Bronchial smooth muscle cell (primary cell): ENCODE data around the gene AK6. TPM values are rescaled to one million over a fixed set of nuclear protein-coding genes. Genes with fewer than 3 reads are reported as not detected.

Source experiments
- total RNA-seq: library from RNA; depleted of rRNA; stranded (reverse); fragments of >200 nt; gene quantifications from 2 replicates; pipeline ENCODE4 v1.2.1, GENCODE V29; 2014

Gene AK6
- 43.0 and 54.5 TPM in 2 replicates for total RNA-seq

DNA sequence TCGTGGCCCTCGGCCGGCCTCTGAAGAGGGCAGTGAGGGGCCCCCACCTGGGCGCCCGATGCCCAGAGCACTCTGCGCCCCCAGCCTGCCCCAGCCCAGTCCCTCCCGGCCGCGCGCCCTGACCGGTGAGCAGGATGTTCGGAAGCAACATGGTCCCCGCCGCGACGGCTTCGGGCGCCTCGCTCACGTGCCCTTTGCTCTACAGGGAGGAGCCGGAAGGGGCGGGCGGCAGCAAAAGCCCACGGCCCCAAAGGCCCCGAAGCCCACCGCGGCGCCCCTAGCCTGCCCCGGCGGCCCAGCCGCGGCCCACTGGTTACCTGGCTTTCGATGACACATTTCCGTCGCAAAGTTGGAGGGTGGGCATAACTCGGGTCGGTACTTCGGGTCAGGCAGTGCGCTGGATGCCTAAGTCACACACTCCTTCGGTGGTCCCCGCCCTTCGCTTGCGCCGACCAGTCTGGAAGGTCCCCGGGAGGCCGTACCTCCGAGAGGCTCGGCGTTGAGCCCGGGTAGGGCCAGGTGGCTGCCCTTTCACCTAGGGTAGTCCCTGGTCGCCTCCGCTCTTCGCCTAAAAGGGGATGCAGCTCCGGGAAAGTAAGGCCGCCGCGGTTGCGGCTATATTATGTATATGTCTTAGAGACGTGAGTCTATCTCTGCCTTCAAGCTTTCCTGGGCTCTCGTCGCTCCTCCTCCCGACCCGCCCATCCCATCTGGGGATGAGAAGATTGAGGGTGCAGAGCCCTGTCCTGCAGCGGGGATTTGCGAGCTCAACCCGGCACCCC, at the start of gene AK6, which contains the start of the genes RAD17 and TAF9:
TSS of gene AK6 (minus strand) at position 181 of the 782 bp plus-strand sequence. CDS start at position 151, 30 bp downstream.
TSS of gene RAD17 (plus strand) at position 479 of the 782 bp plus-strand sequence. CDS start 2,391 bp downstream, outside the sequence.
TSS of gene TAF9 (minus strand) at position 181 of the 782 bp plus-strand sequence. CDS start 3,783 bp downstream, outside the sequence.

DNA sequence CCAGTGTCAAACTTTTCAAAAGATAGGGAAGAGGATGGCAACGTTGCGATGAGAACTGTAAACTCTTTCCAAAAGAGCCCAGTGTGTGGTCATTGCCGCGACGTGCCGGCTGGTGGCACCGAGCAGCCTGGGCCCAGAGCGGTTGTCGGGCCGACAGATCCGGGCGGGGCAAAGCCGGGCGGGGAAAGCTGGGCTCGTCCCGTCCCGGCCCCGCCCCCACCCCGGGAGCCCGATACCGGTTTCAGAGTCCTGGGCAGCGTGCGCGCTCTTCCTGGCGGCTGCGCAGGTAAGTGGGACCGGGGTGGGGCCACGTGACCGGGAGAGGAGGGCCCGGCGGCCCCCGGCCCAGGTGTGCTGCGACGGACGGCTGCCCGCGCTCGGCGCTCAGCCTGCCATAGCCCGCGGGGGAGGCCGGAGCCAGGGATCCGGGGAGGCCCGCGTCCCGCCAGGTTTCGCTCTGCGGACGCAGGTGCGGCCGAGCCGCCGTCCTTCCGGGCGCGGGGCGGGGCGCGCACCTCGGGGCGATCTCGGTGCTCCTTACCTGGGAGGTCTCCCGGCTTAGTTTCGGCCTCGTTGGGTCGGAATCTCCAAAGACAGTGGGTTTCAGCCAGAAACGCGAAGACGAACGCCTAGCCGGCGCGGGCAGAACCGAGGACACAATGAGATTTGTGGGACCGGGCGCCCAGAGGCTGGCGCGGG, 45.7 kb upstream of the AK6 start, which contains the start of gene MARVELD2:
TSS of gene MARVELD2 (plus strand) at position 232 of the 699 bp plus-strand sequence. CDS start 4,270 bp downstream, outside the sequence.

Other genes starting within 250 kb of the AK6 start
- gene CCNB1, start 202.4 kb downstream of the AK6 start, total RNA-seq, result 9.5 and 40.0 TPM in 2 replicates
- 2.1 and 9.9 TPM in 2 replicates for gene CENPH, start 179.9 kb downstream of the AK6 start, total RNA-seq
- 34.5 and 70.5 TPM in 2 replicates for gene CDK7, start 134.6 kb downstream of the AK6 start, total RNA-seq
- gene CCDC125, start 36.7 kb downstream of the AK6 start, total RNA-seq, result 2.3 and 4.9 TPM in 2 replicates
- 54.8 and 75.8 TPM in 2 replicates for gene TAF9, start within 50 bp of the AK6 start, total RNA-seq
- 11.6 and 15.1 TPM in 2 replicates for gene RAD17, start 298 bp upstream of the AK6 start, total RNA-seq
- 0.16 and 0.26 TPM in 2 replicates for gene MARVELD2, start 45.6 kb upstream of the AK6 start, total RNA-seq
- gene OCLN, start 123.3 kb upstream of the AK6 start, total RNA-seq, result 0.26 and 0.32 TPM in 2 replicates
- 35.5 and 36.5 TPM in 2 replicates for gene GTF2H2C, start 190.7 kb upstream of the AK6 start, total RNA-seq